GM19099 (cell line): ENCODE measurements around the gene PHETA1.

Experiments used
- POLR2A ChIP-seq: IDR thresholded peaks from 3 replicates; pipeline ENCODE4 v1.6.1; 2011; ENCODE audit warnings: low read depth; ENCODE audit not compliant: insufficient read length; ENCODE audit errors: extremely low read depth

Gene PHETA1

DNA sequence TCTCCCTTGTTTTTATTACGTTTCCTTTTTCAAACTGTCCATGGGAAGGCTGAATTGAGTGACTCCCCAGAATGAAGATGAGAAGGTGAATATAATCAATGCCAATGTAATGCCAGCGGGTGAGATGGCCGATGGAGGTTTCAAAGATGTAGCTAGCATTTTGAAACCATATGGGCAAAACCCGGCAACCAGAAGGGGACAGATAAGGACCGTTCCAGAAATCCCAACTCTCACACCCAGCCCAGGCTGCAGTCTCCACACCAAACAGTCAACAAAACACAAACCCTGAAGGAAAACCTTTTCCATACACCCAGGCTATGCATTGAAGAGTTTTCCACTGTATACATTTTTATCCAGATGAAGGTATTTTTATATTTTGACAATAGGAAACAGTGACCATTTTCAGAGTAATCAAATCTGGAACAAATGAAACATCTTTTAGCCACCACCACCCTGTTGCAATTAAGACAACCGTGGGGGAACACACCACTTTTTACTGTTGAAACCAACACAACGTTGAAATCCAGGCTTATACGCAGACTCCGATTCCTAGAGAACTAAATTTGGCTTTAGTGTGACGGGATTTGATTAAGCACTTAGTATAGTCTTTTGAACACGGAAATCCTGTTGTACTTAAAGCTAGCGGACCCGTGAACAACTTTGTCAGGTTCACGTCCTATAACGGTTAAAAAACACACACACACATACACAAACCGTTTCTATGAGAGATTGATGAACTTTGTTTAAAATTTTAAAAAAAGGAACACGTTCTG is 19.0 kb downstream of the PHETA1 start:
- no peak for TF ChIP-seq POLR2A

DNA sequence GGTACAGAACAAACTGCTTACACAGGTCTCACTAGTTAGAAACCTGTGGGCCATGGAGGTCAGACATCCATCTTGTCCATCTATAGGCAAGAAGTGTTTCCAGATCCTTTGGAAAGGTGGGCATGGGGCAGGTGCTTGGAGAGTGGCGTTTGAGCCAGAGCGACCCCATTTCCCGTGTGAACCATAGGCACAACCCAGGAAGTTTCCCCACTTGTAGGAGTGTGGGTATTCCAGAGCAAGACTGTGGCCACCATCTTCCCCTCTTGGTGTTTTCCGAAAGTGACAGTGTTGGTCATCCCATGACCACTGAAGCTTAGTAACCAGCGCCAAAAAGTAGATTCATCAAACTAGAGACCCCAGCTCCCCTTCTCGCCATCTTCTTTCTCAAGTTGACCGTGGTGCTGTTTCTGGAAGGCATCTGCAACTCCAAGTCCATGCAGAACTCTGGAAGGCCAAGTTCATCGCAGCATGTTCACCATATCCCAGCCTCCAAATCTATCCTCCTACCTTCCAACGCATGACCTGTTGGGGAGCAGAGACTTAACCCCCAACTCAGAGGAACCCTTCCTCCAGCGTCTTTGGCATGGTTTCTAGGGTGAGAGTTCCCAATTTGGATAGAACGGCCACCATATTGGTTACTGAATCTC is 19.7 kb downstream of the PHETA1 start:
- no peak for TF ChIP-seq POLR2A

DNA sequence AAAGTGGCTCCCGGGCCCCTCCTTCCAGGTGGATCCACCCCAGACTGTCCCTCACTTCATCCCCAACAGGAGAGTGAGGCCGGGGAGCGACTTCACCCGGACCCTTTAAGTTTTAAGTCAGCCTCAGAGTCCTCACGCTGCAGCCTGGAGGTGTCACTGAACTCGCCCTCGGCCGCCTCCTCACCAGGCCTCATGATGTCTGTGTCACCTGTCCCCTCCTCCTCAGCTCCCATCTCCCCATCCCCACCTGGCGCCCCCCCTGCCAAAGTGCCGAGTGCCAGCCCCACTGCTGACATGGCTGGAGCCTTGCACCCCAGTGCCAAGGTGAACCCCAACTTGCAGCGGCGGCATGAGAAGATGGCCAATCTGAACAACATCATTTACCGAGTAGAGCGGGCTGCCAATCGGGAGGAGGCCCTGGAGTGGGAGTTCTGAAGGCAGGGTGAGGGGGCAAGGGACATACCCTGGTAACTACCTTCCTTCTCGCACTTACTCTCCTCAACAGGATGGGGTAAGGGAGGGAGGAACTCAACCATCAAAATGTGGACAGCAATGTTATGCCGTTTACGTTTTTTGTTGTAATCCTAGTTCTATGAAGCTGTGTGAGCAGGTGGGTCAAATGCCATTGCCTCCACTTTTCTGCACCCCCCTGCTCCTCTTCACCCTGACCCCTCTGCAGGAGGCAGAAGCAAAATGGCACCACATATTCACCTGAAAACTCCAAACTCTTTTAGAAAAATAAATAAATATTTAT is 20.8 kb downstream of the PHETA1 start:
- TF ChIP-seq POLR2A, result no peak

GRCh38 chr12:111344254-111344875 is 24.5 kb downstream of the PHETA1 start:
- no peak for TF ChIP-seq POLR2A

DNA sequence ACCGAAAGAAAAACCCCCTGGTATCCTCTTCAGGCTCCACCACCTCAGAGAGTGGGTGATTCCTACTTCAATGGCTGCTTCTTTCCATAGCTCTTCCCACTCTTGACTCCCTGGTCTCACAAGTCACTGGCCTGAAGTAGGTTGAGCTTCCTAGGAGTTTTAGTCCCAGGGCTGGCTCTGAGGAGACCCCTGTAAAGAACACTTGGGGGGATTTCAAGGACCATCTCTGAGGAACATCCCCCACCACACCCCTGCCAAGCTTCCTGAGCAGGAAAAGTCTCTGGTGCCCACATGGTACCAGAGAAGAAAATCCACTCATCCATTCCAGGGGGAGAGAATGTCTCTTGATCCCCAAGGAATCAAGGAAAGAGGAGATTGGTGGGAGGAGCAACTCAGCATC is 25.7 kb downstream of the PHETA1 start:
- no peak for TF ChIP-seq POLR2A

- no peak for TF ChIP-seq POLR2A
These were observed 26.5 kb downstream of the PHETA1 start for GRCh38 chr12:111342376-111342775.

DNA sequence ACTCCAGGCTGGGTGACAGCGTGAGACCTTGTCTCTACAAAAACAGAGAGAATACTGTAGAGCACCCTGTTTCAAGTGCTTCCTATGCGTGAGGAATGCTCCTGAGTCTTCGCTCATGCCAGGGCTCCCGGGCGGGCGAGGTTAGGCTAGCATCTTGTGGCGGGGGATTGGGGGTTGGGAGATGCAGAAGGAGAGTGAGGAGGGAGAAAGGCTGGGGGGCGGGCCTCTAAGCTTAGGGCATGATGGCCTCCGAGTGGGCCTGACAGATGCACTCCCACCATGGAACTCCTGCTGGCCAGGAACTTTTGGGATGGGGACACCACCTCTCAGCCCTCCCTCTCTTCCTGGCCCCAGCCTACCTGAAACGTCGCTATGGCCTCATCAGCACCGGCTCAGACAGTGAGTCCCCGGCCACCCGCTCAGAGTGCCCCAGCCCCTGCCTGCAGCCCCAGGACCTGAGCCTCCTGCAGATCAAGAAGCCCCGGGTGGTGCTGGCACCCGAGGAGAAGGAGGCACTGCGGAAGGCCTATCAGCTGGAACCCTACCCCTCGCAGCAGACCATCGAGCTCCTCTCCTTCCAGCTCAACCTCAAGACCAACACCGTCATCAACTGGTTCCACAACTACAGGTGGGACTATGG is 27.3 kb downstream of the PHETA1 start:
- TF ChIP-seq POLR2A, result no peak

- no peak for TF ChIP-seq POLR2A
These were observed 28.7 kb downstream of the PHETA1 start for GRCh38 chr12:111340231-111340630.

DNA sequence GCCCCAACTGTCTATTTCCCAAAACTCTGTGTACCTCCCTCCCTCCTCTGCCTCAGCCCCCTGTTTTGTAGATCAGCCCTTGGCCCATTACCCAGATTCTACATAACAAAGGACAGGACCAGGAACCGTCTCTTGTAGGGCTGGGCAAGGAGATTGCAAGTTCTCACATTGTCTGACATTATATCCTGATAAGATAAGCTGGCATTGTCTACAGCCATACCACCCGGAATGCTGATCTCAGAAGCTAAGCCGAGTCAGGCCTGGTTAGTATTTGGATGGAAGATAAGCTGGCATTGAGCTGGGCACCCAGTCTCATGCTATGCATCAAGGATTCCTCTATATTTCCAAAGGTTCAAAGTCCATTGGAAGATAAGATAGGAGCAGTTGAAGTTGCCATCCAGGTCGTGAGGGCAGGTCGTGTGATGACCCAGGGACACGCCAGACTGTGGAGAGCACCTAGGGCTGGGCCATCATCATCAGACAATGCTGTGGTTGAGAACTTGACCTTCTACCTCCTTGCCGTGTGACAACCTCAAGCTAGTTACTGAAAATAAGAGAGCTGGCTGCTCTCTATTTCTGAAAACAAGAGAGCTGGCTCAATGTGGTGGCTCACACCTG is 29.5 kb downstream of the PHETA1 start:
- no peak for TF ChIP-seq POLR2A

GRCh38 chr12:111338096-111338495 is 30.8 kb downstream of the PHETA1 start:
- no peak for TF ChIP-seq POLR2A

DNA sequence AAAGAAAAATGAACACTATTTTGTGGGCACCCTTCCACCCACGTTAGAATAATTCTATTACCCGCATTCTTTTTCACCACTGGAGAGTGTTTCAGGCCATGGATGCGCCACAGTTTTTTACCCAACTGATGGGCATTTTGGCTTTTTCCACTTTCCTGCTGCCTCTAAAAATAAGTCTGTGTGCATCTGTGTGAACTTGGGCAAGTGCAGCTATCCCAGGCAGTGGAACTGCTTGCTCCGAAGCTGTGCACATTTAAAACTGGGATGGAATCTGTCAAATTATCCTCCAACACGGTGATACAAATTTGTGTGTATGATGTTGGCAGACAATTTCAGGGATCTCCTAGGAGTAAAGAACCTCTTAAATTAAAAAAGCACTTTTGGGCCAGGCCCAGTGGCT is 31.5 kb downstream of the PHETA1 start:
- TF ChIP-seq POLR2A, result no peak

- no peak for TF ChIP-seq POLR2A
These were observed 33.1 kb downstream of the PHETA1 start for GRCh38 chr12:111335811-111336210.

- no peak for TF ChIP-seq POLR2A
These were observed 34.4 kb downstream of the PHETA1 start for GRCh38 chr12:111334393-111334915.
